Activated CD4-positive, alpha-beta T cell treated with anti-CD3 and anti-CD28 coated beads, Interleukin-2, amount 10 ng/mL, durations not matched to agents 24 days and 14 days (primary cell): ENCODE data around the gene PCDHB14. TPM values are rescaled to one million over a fixed set of nuclear protein-coding genes. Genes with fewer than 3 reads are reported as not detected.
"Not testable (repeated sequence)": the region's sequence is repeated elsewhere in the genome, so short reads cannot be mapped to it uniquely, and the experiment has no call there.

ENCODE experiments used
- DNase-seq: peaks from one replicate; pipeline ENCODE4 v3.0.0; 2022
- H3K27ac Mint-ChIP-seq: one replicate; pipeline ENCODE4 v1.8.0; 2022; ENCODE audit warnings: mild to moderate bottlenecking, mixed read lengths
- H3K27me3 Mint-ChIP-seq: one replicate; pipeline ENCODE4 v1.8.0; 2022; ENCODE audit warnings: mixed read lengths
- H3K36me3 Mint-ChIP-seq: one replicate; pipeline ENCODE4 v1.8.0; 2022; ENCODE audit warnings: low read depth, mild to moderate bottlenecking, mixed read lengths
- H3K4me1 Mint-ChIP-seq: one replicate; pipeline ENCODE4 v1.8.0; 2021; ENCODE audit warnings: mixed read lengths
- H3K4me3 Mint-ChIP-seq: one replicate; pipeline ENCODE4 v1.8.0; 2022; ENCODE audit warnings: mild to moderate bottlenecking, moderate library complexity, mixed read lengths
- H3K9me3 Mint-ChIP-seq: one replicate; pipeline ENCODE4 v1.8.0; 2021; ENCODE audit warnings: mixed read lengths
- intact Hi-C: fragments of 100-400 bp; cut with micrococcal nuclease; formaldehyde crosslinking; loops from one replicate; pipeline ENCODE4 v1.15.1; 2023
- total RNA-seq: library from RNA; stranded (reverse); gene quantifications from 2 replicates; pipeline ENCODE4 v1.2.3, GENCODE V29; 2022

PCDHB14 gene
- total RNA-seq, 1 donor from 2014 or later, result not detected

DNA sequence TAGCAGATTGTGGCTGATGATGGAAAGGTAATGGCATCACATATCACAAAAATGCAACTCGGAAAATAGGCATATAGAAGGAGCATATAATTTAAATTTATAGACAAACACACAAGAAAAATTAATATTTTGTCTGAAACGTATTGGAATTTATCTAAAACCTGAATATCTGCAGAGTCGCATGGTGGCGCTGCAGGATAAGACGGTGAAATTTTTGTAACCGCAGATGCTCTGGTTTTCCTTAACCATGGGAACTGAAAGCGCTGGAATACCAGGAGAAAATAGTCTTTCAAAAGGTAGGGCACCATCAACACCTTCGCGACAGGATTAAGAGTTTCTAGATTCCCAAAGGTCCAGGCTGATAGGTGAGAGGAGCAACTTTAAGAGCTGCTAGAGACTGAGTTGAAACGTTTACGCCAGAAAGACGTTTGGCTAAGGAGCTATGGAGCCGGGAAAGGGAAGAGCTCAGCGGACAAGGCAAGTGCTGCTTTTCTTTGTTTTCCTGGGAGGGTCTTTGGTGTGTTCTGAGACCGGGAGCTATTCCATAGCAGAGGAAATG, 11.0 kb downstream of the PCDHB14 start:
- H3K4me3 Mint-ChIP-seq, result no peak overlapping the region
- no peak overlapping the region for H3K27ac Mint-ChIP-seq
- peaks cover 14% of the 10 kb centered on the region for H3K9me3 Mint-ChIP-seq
- DNase-seq, result no peak
- peaks cover 3% of the 10 kb centered on the region for H3K27me3 Mint-ChIP-seq
- intact Hi-C loops, result no loop called here
- H3K36me3 Mint-ChIP-seq, result no peaks in the 10 kb centered on the region
- H3K4me1 Mint-ChIP-seq, result no peaks in the 10 kb centered on the region

DNA sequence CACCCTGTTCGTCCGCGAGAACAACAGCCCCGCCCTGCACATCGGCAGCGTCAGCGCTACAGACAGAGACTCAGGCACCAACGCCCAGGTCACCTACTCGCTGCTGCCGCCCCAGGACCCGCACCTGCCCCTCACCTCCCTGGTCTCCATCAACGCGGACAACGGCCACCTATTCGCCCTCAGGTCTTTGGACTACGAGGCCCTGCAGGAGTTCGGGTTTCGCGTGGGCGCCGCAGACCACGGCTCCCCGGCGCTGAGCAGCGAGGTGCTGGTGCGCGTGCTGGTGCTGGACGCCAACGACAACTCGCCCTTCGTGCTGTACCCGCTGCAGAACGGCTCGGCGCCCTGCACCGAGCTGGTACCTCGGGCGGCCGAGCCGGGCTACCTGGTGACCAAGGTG, 12.8 kb downstream of the PCDHB14 start:
- H3K4me3 Mint-ChIP-seq, intact Hi-C loops, DNase-seq, H3K27me3 Mint-ChIP-seq, H3K4me1 Mint-ChIP-seq, H3K27ac Mint-ChIP-seq, H3K36me3 Mint-ChIP-seq: not testable (repeated sequence)
- H3K9me3 Mint-ChIP-seq, result peaks cover 19% of the 10 kb centered on the region

DNA sequence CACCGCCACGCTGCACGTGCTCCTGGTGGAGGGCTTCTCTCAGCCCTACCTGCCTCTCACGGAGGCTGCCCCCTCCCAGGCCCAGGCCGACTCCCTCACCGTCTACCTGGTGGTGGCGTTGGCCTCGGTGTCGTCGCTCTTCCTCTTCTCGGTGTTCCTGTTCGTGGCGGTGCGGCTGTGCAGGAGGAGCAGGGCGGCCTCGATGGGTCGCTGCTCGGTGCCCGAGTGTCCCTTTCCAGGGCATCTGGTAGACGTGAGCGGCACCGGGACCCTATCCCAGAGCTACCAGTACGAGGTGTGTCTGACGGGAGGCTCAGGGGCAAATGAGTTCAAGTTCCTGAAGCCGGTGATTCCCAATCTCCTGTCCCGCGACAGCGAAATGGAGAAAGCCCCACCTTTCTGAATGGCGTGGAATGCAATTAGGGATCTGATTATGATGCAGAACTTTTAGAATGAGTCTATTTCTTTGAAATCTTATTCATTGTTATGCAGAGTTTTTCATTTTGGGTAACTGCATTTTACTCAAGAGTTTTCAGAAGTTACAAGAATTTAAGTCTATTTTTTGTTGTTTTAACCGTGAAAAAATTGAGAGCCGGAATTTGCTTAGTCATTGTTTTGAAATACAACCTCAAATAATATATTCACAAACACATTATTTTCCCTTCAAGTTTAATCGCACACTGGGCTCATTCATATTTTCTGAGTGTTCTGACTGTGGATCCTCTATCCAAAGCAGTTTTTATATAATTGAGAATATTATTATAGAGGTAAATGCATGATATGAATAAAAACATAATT, 13.6 kb downstream of the PCDHB14 start:
- intact Hi-C loops, result no loop called here
- no peak overlapping the region for H3K4me3 Mint-ChIP-seq

DNA sequence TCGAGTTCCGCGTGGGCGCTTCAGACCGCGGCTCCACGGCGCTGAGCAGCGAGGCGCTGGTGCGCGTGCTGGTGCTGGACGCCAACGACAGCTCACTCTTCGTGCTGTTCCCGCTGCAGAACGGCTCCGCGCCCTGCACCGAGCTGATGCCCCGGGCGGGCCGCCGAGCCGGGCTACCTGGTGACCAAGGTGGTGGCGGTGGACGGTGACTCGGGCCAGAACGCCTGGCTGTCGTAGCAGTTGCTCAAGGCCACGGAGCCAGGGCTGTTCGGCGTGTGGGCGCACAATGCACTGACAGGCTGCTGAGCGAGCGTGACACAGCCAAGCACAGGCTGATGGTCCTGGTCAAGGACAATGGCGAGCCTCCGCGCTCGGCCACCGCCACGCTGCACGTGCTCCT, 18.4 kb downstream of the PCDHB14 start:
- no peak for DNase-seq
- peaks cover 1% of the 10 kb centered on the region for H3K36me3 Mint-ChIP-seq
- H3K4me1 Mint-ChIP-seq, result no peaks in the 10 kb centered on the region
- peaks cover 19% of the 10 kb centered on the region for H3K9me3 Mint-ChIP-seq
- H3K27ac Mint-ChIP-seq, result no peak overlapping the region
- peaks cover 1% of the 10 kb centered on the region for H3K27me3 Mint-ChIP-seq
- intact Hi-C loops, result loop anchor here (10.0 kb wide), 1 partner anchor 93 kb away; the partner anchor contains the start of genes PCDHGA1 and PCDHGA2
- no peak overlapping the region for H3K4me3 Mint-ChIP-seq

More for the DNA sequence above, 13.6 kb downstream of the PCDHB14 start:
- peak overlapping the region; percentile 44 for H3K27ac Mint-ChIP-seq
- peaks cover 19% of the 10 kb centered on the region for H3K9me3 Mint-ChIP-seq
- H3K27me3 Mint-ChIP-seq, result peaks cover 3% of the 10 kb centered on the region
- DNase-seq, result no peak
- no peaks in the 10 kb centered on the region for H3K36me3 Mint-ChIP-seq
- H3K4me1 Mint-ChIP-seq, result no peaks in the 10 kb centered on the region

DNA sequence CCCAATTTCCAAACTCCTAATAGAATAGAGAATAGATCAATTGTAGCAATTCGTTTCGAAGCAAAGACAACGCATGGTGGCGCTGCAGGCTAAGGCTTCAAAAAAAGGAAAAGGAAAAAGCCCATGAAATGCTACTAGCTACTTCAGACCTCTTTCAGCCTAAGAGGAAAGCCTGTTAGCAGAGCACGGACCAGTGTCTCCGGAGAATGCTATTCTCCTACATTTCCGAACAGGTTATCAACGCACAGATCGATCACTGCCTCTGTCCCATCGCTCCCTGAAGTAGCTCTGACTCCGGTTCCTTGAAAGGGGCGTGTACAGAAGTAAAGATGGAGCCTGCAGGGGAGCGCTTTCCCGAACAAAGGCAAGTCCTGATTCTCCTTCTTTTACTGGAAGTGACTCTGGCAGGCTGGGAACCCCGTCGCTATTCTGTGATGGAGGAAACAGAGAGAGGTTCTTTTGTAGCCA, 22.1 kb downstream of the PCDHB14 start, which contains the start of gene PCDHB15:
TSS of gene PCDHB15 (plus strand) at position 146 of the 468 bp plus-strand sequence. CDS start at position 330, 184 bp downstream.
- no peak within 1 kb of the TSS for H3K4me3 Mint-ChIP-seq
- H3K9me3 Mint-ChIP-seq, result peaks cover 19% of the 10 kb centered on the region
- intact Hi-C loops, result loop anchor here (10.0 kb wide), 1 partner anchor 90 kb away; the partner anchor contains the start of genes PCDHGA1 and PCDHGA2
- no peaks in the 10 kb centered on the region for H3K27me3 Mint-ChIP-seq
- peak; percentile 64 for DNase-seq
- peaks cover 1% of the 10 kb centered on the region for H3K36me3 Mint-ChIP-seq
- H3K27ac Mint-ChIP-seq, result no peak within 1 kb of the TSS
- no peaks in the 10 kb centered on the region for H3K4me1 Mint-ChIP-seq

DNA sequence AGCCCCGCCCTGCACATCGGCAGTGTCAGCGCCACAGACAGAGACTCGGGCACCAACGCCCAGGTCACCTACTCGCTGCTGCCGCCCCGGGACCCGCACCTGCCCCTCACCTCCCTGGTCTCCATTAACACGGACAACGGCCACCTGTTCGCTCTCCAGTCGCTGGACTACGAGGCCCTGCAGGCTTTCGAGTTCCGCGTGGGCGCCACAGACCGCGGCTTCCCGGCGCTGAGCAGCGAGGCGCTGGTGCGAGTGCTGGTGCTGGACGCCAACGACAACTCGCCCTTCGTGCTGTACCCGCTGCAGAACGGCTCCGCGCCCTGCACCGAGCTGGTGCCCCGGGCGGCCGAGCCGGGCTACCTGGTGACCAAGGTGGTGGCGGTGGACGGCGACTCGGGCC, 23.8 kb downstream of the PCDHB14 start:
- DNase-seq, H3K27ac Mint-ChIP-seq, H3K4me1 Mint-ChIP-seq, H3K4me3 Mint-ChIP-seq, H3K36me3 Mint-ChIP-seq, H3K27me3 Mint-ChIP-seq: not testable (repeated sequence)
- peaks cover 17% of the 10 kb centered on the region for H3K9me3 Mint-ChIP-seq
- intact Hi-C loops, result loop anchor here (10.0 kb wide), 1 partner anchor 88 kb away; the partner anchor contains the start of genes PCDHGA1 and PCDHGA2

DNA sequence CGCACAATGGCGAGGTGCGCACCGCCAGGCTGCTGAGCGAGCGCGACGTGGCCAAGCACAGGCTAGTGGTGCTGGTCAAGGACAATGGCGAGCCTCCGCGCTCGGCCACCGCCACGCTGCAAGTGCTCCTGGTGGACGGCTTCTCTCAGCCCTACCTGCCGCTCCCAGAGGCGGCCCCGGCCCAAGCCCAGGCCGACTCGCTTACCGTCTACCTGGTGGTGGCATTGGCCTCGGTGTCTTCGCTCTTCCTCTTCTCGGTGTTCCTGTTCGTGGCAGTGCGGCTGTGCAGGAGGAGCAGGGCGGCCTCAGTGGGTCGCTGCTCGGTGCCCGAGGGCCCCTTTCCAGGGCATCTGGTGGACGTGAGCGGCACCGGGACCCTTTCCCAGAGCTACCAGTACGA, 24.3 kb downstream of the PCDHB14 start:
- peaks cover 16% of the 10 kb centered on the region for H3K9me3 Mint-ChIP-seq
- intact Hi-C loops, result loop anchor here (10.0 kb wide), 1 partner anchor 87 kb away; the partner anchor contains the start of genes PCDHGA1 and PCDHGA2
- H3K36me3 Mint-ChIP-seq, result not testable (repeated sequence)

DNA sequence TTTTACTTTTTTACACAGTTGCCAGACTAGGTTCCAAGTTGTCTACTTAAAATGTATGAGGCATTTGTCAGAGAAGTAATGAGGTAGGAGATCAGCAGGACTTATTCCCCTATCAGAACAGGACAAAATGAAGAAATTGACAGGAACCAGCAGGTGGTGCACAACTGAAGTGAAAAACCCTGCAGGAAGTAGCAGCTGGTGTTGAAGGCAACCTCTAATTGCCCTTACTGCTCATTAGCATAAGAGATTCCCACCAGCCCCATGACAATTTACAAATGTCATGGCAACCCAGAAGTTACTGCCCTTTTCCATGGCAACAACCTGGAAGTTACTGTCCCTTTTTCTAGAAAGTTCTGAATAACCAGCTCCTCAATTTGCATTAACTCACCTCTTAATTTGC, 27.4 kb downstream of the PCDHB14 start:
- Mint-ChIP-seq H3K4me1 (no peaks in the 10 kb centered on the region), H3K36me3 (no peaks in the 10 kb centered on the region), H3K27ac (no peak overlapping the region), H3K4me3 (no peak overlapping the region), H3K9me3 (peaks cover 22% of the 10 kb centered on the region), H3K27me3 (no peaks in the 10 kb centered on the region)
- DNase-seq, result no peak
- intact Hi-C loops, result no loop called here

More for the DNA sequence above, 24.3 kb downstream of the PCDHB14 start:
- not testable (repeated sequence) for H3K27ac Mint-ChIP-seq, H3K4me1 Mint-ChIP-seq, H3K4me3 Mint-ChIP-seq, H3K27me3 Mint-ChIP-seq, DNase-seq

DNA sequence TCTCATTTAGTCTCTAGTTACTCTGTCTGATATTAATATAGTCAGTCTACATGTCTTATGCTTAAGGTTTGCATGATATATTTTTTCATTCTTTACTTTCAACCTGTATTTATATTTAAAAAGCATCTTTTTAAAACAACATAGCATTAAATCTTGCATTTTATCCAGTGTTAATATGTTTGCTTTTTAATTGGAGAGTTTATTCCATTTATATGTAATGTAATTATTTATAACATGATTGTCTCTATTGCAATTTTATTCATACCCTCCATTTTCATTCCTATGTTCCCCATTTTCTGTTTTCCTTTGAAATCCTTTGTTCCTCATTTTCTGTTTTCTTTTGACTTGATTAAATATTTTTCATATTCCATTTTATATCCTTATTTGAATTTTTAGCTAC, 35.3 kb downstream of the PCDHB14 start:
- H3K9me3 Mint-ChIP-seq, result peaks cover 19% of the 10 kb centered on the region

DNA sequence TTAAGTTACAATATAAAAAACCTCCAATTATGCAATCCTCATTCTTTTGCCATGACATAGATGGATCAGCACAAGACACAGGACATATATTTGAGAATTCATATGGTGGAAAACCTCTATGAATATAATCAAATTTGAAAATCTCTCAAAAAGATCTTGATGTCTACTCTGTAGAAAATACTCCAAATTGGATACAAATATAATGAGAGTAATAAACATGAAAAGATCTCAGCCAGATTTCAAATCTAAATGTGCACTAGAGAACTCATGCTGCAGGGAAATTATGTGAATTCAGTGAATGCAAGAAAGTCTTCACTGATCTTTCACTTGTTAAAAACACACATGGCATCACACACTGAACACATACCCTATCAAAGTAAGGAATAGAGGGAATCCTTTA, 35.8 kb downstream of the PCDHB14 start:
- no peaks in the 10 kb centered on the region for H3K27me3 Mint-ChIP-seq
- H3K9me3 Mint-ChIP-seq, result peaks cover 20% of the 10 kb centered on the region
- intact Hi-C loops, result no loop called here
- H3K36me3 Mint-ChIP-seq, result no peaks in the 10 kb centered on the region
- H3K27ac Mint-ChIP-seq, result no peak overlapping the region
- no peak for DNase-seq
- H3K4me1 Mint-ChIP-seq, result no peaks in the 10 kb centered on the region
- no peak overlapping the region for H3K4me3 Mint-ChIP-seq

More for the DNA sequence above, 35.3 kb downstream of the PCDHB14 start:
- no peak for DNase-seq
- intact Hi-C loops, result no loop called here
- Mint-ChIP-seq H3K36me3 (no peaks in the 10 kb centered on the region), H3K27me3 (no peaks in the 10 kb centered on the region), H3K4me3 (no peak overlapping the region), H3K27ac (no peak overlapping the region), H3K4me1 (no peaks in the 10 kb centered on the region)

DNA sequence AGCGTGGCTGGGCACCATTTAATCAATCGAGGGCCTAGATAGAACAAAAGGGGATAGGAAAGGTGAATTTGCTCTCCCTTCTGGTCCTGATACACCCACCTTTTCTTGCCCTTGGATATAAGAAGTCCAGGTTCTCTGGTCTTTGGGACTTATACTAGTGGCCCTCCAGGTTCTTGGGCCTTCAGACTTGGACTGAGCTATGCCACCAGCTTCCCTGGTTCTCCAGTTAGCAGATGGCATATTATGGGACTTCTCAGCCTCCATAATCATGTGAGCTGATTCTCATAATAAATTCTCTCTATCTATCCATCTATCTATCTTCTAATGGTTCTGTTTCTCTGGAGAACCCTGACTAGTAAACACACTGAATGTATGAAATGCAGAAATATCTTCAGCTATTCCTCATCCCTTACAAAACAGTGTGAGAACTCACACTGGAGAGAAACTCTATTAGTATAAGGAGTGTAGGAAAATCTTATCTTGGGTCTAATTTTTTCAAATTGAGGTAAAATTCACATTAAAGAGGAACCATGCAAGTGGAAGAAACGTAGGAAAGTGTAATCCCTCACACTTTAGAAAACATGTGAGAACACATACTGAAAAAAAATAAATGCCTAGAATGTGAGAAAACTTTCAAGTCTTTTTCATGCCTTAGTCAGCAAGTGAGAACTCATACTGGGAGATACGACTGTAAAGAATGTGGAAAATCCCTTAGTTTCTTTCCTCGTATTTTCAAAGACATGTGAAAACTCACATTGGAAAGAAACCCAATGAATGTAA, 37.5 kb downstream of the PCDHB14 start:
- no peak overlapping the region for H3K4me3 Mint-ChIP-seq
- H3K9me3 Mint-ChIP-seq, result peaks cover 16% of the 10 kb centered on the region
- no peaks in the 10 kb centered on the region for H3K27me3 Mint-ChIP-seq
- intact Hi-C loops, result no loop called here
- DNase-seq, result no peak
- H3K27ac Mint-ChIP-seq, result no peak overlapping the region
- no peaks in the 10 kb centered on the region for H3K4me1 Mint-ChIP-seq
- H3K36me3 Mint-ChIP-seq, result no peaks in the 10 kb centered on the region

DNA sequence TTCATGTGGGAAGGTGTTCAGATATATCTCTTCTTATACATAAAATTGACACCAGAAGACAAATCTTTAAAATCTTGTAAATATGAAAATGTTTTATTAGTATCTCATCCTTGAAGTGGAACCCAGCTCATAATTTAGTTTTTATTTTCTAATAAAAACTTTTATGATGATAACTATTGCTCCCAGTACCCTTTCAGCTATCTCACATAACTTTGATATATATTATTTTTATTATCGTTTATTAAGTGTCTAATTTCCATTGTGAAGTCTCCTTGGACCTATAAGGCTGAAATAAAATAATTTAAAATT, 38.0 kb downstream of the PCDHB14 start:
- H3K27ac Mint-ChIP-seq, result no peak overlapping the region
- no peak for DNase-seq
- intact Hi-C loops, result no loop called here
- no peak overlapping the region for H3K4me3 Mint-ChIP-seq
- no peaks in the 10 kb centered on the region for H3K27me3 Mint-ChIP-seq
- no peaks in the 10 kb centered on the region for H3K4me1 Mint-ChIP-seq
- H3K9me3 Mint-ChIP-seq, result peaks cover 20% of the 10 kb centered on the region
- H3K36me3 Mint-ChIP-seq, result no peaks in the 10 kb centered on the region

DNA sequence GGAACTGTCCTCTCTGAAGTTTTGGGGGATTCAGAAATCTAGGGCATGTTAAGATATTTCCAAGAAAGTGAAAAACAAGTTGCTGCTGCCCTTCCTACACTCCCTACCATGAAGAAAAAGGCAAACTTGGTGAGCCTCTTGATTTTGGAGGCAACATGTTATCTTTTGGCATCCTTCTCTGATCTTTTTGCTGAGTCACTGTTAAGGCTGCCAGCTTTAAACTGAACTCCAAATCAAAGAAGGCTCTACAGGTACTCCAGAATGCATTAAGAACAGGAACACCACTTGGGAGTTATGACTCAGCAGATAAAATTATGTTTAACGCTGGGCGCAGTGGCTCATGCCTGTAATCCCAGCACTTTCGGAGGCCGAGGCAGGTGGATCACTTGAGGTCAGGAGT, 46.1 kb downstream of the PCDHB14 start:
- Mint-ChIP-seq H3K9me3 (peaks cover 27% of the 10 kb centered on the region), H3K27ac (no peak overlapping the region), H3K36me3 (no peaks in the 10 kb centered on the region), H3K4me1 (no peaks in the 10 kb centered on the region), H3K4me3 (no peak overlapping the region), H3K27me3 (no peaks in the 10 kb centered on the region)
- intact Hi-C loops, result no loop called here
- DNase-seq, result no peak

DNA sequence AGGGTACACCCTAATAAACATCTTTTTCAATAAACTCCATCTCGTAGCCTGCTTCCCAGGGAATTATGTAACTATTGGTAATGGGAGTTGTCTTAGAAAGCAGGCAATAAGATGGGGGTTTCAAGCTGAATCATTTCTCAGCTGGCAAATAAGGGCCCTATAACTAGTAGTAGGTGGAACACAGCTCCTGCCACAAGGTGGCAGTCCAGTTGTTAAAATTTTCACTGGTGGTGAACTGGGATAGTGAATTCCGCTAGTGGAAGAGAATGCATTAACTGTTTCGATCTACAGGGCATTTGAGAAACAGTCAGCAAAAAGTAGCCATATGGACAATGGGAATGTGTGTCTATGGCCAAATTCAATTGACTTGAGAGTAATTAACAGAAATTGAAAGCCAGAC, 49.8 kb downstream of the PCDHB14 start:
- Mint-ChIP-seq H3K9me3 (peaks cover 33% of the 10 kb centered on the region), H3K4me3 (no peak overlapping the region), H3K4me1 (no peaks in the 10 kb centered on the region), H3K27me3 (no peaks in the 10 kb centered on the region), H3K27ac (no peak overlapping the region), H3K36me3 (no peaks in the 10 kb centered on the region)
- intact Hi-C loops, result no loop called here
- DNase-seq, result no peak
